ENCODE measurements around the gene ILF3.

DNA sequence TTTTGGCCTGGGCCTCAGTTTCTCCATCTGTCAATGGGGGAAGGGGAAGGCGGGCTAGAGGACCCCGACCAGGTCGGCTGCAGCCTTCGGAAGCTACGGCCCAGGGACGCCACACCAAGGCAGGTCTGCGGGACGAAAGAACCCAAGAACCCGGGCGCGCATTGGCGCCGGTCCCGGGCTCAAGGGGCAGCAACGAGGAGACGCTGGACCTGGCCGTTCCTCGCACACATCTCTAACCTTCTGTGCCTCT lies 739 bp upstream of the ILF3 start:
- TF ChIP-seq YY1 (IDR thresholded peaks at IDR 0.05; ENCODE audit: insufficient read depth, insufficient read length) (no peak), SUZ12 (IDR thresholded peaks at IDR 0.05; ENCODE audit: extremely low read depth, insufficient read depth, insufficient read length) (no peak)

All from NT2/D1 (cell line).